ENCODE results near the gene S100A1.
"Not testable (repeated sequence)": the region's sequence is repeated elsewhere in the genome, so short reads cannot be mapped to it uniquely, and the experiment has no call there.

S100A1 gene

DNA sequence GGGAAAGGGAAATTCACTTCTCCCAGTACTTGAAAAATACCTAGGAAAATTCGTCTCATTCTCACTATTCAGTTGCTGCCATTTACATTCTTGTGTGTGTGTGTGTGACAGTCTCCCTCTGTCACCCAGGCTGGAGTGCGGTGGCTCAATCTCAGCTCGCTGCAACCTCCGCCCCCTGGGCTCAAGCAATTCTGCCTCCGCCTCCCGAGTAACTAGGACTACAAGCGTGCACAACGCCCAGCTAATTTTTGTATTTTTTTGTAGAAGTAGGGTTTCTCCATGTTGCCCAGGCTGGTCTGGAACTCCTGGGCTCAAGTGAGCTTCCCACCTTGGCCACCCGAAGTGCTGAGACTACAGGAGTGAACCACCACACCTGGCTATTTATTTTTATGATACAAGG, 31.4 kb downstream of the S100A1 start:
- no peak for DNase-seq

DNA sequence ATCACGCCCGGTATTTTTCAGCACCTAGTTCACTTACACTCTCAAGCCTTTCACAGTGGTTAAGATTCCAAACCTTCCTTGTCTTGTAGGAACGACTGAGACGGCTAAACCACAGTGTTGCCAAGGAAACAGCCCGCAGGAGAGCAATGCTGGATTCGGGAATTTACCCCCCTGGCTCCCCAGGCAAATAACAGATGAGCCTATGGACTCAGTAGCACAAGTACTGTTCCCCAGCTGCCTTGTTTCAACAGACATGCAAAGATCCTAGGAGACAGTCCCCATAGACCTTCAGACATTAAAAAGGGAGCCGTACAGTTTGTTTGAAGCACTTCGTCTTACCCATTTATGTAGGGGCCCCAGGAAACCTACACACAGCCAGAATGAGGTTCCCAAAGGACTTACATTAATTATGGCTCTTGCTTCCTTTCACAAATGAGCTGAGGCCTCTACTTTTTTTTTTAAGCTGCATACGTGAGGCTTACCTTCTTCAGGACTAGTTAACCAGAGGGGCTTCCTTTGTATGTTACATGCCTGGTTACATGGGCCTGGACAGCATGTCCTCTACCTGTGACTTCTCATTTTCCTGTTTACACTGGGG, 33.0 kb downstream of the S100A1 start:
- DNase-seq = no peak

DNA sequence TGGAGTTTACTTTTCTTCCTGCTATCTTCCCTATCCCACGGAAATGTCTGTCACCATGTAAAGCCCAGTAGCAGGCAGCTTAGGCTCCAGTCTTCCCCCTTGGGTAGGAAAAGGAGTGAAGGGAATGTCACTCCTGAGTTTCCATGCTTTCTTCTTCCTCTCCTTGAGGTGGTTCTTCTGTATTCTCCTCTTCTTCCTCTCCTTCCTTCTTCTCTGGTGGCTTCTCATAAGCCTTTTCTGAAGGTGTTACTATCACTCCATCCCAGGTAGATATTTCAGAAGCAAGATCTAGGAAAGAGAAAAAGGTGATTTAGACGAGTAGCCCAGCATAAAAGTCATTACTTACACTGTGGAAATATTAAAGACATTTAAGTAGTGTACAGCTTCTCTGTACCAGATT, 34.0 kb downstream of the S100A1 start:
- no peak for DNase-seq

DNA sequence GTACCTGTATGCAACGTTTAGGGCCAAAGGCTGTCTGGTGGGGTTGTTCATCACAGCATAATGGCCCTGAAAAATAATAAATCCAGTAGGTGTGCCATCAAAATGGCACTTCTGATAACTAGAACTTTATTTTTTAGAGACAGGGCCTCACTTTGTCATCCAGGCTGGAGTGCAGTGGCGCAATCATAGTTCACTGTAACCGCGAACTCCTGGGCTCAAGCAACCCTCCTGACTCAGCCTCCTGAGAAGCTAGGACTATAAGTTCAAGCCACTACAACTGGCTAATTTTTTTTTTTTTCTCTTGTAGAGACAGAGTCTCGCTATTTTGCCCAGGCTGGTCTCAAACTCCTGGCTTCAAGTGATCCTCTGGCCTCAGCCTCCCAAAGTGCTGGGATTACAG, 35.0 kb downstream of the S100A1 start:
- peak; percentile 47 for DNase-seq

DNA sequence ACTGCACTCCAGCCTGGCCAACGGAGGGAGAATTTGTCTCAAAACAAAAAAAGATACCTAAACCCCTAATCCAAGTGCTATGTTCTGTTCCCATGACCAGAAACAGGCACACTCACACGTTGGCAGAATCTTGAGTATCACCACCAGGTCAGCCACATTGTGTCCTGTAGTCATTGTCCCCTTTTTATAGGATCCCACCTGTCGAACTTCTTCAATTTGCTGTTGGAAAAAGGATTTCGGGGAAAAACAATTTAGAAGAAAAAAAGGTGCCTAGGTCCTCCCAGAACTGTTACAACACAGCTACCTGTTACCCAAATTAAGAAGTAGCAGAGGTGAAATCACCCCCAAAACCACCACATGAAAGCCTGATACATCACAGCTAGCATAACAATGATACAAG, 39.2 kb downstream of the S100A1 start:
- DNase-seq = no peak

DNA sequence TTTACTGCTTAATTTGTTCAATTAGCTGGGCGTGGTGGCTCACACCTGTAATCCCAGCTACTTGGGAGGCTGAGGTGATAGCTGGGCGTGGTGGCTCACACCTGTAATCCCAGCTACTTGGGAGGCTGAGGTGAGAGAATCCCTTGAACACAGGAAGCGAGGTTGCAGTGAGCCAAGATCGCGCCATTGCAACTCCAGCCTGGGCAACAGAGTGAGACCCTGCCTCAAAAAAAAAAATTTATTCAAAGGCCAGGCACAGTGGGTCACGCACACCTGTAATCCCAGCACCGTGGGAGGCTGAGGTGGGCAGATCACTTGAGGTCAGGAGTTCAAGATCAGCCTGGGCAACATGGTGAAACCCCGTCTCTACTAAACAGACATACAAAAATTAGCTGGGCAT, 40.4 kb downstream of the S100A1 start:
- not testable (repeated sequence) for DNase-seq

DNA sequence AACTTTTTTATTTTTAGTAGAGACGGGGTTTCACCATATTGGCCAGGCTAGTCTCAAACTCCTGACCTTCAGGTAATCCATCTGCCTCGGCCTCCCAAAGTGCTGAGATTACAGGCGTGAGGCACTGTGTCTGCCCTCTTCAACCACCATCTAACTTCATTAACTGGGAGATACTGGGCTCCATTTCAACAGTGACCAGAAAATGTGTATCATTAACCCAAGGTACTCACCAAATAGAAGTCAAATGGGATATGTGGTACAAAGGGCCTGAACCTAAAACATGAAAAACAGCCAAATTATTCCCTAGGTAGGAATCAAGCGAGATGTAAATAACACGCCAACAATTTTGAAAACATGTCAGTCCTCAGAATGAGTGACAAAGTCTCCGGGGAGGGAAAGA, 41.4 kb downstream of the S100A1 start:
- DNase-seq = no peak

DNA sequence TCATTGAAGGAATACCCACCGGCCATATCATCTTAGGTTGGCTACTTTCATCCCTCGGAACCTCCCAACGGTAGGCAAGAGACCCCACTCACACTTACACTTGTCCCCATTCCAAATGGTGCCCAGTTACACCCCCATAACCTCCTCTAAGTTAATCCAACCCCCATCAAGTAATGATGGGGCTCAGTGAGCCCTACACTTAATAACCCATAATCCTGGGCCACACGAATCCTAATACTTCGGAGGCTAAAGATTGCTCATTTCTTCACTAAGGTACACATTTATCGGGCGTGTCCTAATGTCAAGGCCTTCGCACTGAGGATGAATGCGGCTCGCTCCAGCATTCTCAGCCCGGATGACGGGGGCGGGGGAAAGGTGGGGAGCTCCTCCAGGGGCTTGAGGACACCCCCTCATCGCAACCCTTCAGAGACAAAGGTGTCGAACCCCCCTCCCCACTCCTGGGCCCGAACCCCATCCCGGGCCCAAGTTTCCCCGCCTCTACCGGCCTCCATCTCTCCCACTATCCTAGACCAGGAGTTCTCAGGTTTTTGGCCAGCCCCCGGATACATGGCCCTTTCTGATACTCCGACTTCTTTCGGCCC, 42.1 kb downstream of the S100A1 start:
- no peak for DNase-seq

DNA sequence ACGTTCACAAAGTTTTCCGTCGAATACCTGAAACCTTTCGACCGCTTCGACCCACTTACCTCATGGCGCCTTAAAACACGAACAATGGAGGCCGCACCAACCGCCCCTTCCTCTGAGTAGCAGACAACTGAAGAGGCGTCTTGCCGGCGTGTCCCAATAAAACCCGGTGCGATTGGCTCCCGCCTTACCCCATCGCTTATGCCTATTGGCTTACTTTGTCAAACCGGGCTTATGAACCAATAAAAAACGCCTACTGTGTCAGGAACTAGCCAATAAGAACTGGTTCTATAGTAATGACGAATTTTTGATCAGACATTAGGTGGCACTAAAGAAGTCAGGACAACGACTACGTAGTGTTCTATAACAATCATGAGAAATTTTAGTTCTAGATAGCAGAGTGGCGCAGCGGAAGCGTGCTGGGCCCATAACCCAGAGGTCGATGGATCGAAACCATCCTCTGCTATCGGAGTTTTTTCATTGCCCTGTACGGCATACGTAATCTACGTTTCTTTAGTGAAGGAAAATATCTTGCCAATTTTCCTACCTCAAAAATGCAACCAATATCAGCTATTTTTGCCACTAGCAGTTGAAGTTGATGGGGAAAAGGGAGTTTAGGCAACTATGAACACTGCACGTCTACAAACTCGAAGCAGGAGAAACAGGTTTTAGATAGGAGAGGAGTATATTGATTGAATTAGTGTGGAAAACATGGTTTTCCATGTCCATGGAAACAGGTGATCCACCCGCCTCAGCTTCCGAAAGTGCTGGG, 42.8 kb downstream of the S100A1 start, which contains the start of gene ILF2:
ILF2 (minus strand) TSS at position 135 of the 769 bp plus-strand sequence; CDS start at position 64, 71 bp downstream.
- DNase-seq = peak; percentile 99

DNA sequence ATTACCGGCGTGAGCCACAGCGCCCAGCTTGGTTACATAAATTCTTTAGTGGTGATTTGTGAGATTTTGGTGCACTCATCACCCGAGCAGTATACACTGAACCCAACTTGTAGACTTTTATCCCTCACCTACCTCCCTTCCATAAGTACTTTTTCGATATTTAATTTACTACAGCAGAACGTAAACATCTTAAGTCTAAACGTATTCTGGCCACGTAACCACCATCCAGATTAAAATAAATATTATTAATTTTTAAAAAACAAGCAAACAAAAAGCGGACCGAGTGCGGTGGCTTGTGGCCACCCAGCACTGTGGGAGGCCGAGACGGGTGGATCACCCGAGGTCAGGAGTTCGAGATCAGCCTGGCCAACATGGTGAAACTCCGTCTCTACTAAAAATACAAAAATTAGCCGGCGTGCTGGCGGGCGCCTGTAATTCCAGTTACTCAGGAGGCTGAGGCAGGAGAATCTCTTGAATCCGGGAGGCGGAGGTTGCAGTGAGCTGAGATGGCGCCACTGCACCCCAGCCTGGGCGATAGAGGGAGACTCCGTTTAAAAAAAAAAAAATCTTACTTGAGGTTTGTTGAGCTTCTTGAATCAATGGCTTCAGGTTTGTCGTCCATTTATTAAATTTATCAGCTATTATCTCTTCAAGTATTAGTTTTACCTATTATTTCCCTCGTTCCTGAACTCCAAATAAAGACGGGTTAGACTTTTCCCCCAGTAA, 43.6 kb downstream of the S100A1 start:
- peak; percentile 80 for DNase-seq

DNA sequence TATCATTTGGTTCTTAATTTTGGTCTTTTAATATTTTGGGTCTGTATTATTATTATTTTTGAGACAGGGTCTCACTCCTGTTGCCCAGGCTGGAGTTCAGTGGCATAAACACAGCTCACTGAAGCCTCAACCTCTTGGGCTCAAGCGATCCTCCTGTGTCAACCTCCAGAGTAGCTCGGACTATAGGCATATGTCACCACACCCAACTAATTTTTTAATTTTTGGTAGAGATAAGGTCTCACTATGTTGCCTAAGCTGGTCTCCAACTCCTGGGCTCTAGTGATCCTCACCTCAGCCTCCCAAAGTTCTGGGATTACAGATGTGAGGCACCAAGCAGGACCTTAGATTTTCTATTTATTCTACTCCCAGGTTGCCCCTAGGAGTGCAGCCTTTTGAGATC, 45.3 kb downstream of the S100A1 start:
- no peak for DNase-seq

DNA sequence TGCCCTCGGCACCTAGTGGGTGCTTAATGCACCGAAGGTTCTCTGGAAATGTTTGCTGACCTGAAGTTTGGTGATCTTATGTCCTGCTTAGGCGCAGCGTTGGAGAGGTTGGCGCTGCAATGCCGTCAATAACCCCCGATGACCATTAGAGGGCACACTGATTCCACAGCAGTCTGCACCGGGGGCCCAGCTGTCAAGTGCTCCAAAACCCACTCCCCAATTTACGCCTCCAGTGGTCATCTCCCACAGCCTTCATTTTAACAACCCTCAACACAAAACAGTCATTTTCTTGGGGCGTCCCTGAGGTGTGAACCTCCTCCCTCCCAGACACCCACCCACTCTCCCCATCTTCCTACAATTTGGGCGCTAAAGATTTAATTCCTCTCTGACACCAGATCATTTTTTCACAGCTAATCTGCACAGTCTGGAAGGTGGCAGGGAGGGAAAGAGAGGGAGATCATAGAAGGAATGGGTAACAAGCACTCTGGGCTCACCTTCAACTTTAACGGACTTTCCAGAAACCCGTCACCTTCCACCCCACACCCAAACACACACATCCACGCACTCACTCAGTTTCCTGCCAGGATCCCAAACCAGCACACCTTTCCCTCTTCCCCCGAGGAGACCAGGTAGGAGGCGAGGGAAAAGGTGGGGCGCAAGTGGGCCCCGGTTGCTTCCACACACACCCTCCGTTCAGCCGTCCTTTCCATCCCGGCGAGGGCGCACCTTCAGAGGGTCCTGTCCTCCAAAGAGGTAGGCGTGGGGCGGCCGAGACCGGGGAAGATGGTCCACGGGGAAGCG, 49.7 kb downstream of the S100A1 start:
- DNase-seq = peak; percentile 45

DNA sequence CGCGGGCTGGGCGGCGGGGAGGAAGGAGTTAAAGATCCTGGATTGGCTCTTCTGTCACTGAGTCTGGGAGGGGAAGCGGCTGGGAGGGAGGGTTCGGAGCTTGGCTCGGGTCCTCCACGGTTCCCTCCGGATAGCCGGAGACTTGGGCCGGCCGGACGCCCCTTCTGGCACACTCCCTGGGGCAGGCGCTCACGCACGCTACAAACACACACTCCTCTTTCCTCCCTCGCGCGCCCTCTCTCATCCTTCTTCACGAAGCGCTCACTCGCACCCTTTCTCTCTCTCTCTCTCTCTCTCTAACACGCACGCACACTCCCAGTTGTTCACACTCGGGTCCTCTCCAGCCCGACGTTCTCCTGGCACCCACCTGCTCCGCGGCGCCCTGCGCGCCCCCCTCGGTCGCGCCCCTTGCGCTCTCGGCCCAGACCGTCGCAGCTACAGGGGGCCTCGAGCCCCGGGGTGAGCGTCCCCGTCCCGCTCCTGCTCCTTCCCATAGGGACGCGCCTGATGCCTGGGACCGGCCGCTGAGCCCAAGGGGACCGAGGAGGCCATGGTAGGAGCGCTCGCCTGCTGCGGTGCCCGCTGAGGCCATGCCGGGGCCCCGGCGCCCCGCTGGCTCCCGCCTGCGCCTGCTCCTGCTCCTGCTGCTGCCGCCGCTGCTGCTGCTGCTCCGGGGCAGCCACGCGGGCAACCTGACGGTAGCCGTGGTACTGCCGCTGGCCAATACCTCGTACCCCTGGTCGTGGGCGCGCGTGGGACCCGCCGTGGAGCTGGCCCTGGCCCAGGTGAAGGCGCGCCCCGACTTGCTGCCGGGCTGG, 50.5 kb downstream of the S100A1 start, which contains the start of gene NPR1:
NPR1 (plus strand) TSS at position 170 of the 818 bp plus-strand sequence; CDS start at position 591, 421 bp downstream.
- DNase-seq = peak; percentile 36

DNA sequence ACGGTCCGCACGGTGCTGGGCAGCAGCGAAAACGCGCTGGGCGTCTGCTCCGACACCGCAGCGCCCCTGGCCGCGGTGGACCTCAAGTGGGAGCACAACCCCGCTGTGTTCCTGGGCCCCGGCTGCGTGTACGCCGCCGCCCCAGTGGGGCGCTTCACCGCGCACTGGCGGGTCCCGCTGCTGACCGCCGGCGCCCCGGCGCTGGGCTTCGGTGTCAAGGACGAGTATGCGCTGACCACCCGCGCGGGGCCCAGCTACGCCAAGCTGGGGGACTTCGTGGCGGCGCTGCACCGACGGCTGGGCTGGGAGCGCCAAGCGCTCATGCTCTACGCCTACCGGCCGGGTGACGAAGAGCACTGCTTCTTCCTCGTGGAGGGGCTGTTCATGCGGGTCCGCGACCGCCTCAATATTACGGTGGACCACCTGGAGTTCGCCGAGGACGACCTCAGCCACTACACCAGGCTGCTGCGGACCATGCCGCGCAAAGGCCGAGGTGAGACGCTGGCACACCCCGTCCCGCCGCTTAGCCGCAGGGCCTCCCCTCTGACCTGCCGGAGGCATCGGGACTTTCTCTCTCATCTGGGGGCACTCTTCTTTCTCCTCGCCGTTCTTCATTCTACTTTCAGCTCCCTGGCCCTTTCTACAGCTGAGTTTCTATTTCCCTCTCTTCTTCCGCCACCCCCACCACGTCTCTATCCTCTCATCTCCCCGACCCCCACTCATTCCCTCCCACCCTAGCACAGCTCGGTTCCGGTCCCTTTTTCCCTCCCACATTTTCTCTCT, 51.3 kb downstream of the S100A1 start:
- DNase-seq = peak; percentile 23

DNA sequence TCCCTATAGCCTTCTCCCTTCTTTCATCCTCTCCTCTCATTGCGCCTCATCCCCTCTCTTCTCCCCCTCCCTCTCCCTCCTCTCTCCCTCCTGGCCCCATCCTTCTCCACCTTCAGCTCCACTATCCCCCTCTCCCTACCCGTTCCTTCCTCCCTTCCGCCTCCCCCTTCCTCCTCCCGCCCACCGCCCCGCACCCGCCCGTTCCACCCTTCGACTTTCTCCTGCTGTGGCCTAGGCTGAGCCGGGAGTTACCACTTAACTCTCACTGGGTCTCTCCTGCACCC, 51.8 kb downstream of the S100A1 start:
- DNase-seq = no peak

All from EL (cell line).